SK-N-SH treated with all-trans-retinoic acid at 6 μM for 48 hours (cell line): ENCODE results near the gene PCNP.

Experiments
- ARNTL ChIP-seq: fragments of 450-650 bp; formaldehyde crosslinking; IDR thresholded peaks from 2 replicates; pipeline ENCODE4 v1.5.0; 2020; ENCODE audit warnings: low read depth, mild to moderate bottlenecking, moderate library complexity, borderline replicate concordance
- BACH2 ChIP-seq: fragments of 250-450 bp; sonication (Bioruptor Pico); IDR thresholded peaks from 2 replicates; pipeline ENCODE4 v1.9.0; 2021; ENCODE audit warnings: mild to moderate bottlenecking, borderline replicate concordance
- CREB5 ChIP-seq: fragments of 250-450 bp; sonication (Bioruptor Pico); IDR thresholded peaks from 2 replicates; pipeline ENCODE4 v1.5.1; 2020; ENCODE audit warnings: low read depth, mild to moderate bottlenecking, moderate library complexity
- ISL1 ChIP-seq: fragments of 250-450 bp; sonication (Bioruptor Pico); IDR thresholded peaks from 2 replicates; pipeline ENCODE4 v2.1.2; 2022; ENCODE audit warnings: mild to moderate bottlenecking, moderate library complexity
- OSR1 ChIP-seq: fragments of 250-450 bp; sonication (Bioruptor Pico); IDR thresholded peaks from 2 replicates; pipeline ENCODE4 v1.8.0; 2022; ENCODE audit warnings: moderate library complexity, mild to moderate bottlenecking, inconsistent platforms
- PATZ1 ChIP-seq: fragments of 250-450 bp; sonication (Bioruptor Pico); IDR thresholded peaks from 2 replicates; pipeline ENCODE4 v1.8.0; 2020; ENCODE audit warnings: mild to moderate bottlenecking, moderate library complexity, borderline replicate concordance
- RARB ChIP-seq: fragments of 250-450 bp; sonication (Bioruptor Pico); IDR thresholded peaks from 2 replicates; pipeline ENCODE4 v1.8.0; 2021; ENCODE audit warnings: mild to moderate bottlenecking, moderate library complexity
- SNAI2 ChIP-seq: fragments of 250-450 bp; sonication (Bioruptor Pico); IDR thresholded peaks from 2 replicates; pipeline ENCODE4 v1.5.0; 2020; ENCODE audit warnings: mild to moderate bottlenecking, moderate library complexity
- ZNF70 ChIP-seq: fragments of 450-650 bp; formaldehyde crosslinking; IDR thresholded peaks from 2 replicates; pipeline ENCODE4 v1.5.0; 2020; ENCODE audit warnings: mild to moderate bottlenecking, moderate library complexity

GRCh38 chr3:101573449-101574387 lies at the start of gene PCNP:
- TF ChIP-seq RARB (CRISPR knock-in tag) (no peak), BACH2 (CRISPR knock-in tag) (no peak), ISL1 (CRISPR knock-in tag) (no peak), ARNTL (CRISPR knock-in tag) (no peak), CREB5 (no peak), PATZ1 (CRISPR knock-in tag) (no peak), ZNF70 (CRISPR knock-in tag) (no peak), OSR1 (CRISPR knock-in tag) (no peak), SNAI2 (CRISPR knock-in tag) (no peak)
